GM23338 (cell line): Measurements from ENCODE around the gene ST8SIA3. TPM values are rescaled to one million over a fixed set of nuclear protein-coding genes. Genes with fewer than 3 reads are reported as not detected.

Source experiments
- ATAC-seq: fragments of 200-7000 bp; cut with Tn5 transposase; 3 replicates; pipeline ENCODE4 v1.9.1; 2020
- DNase-seq: peaks from one replicate; pipeline ENCODE4 v3.0.0-alpha.2; 2015; ENCODE audit warnings: low spot score
- H2AFZ ChIP-seq: fragments of 200-600 bp; sonication (generic); 2 replicates; pipeline ENCODE4 v1.8.0; 2016; ENCODE audit warnings: antibody characterized with exemption, mild to moderate bottlenecking, moderate library complexity
- H3F3A ChIP-seq: fragments of 200-600 bp; sonication (generic); replicated peaks from 2 replicates; pipeline ENCODE4 v1.8.0; 2017; ENCODE audit warnings: antibody characterized with exemption, mixed run types, low read depth
- H3K27ac ChIP-seq: fragments of 200-600 bp; sonication (generic); 2 replicates; pipeline ENCODE4 v1.6.1; 2016; ENCODE audit warnings: low read depth
- H3K27me3 ChIP-seq: fragments of 200-600 bp; sonication (generic); 2 replicates; pipeline ENCODE4 v1.8.0; 2016; ENCODE audit warnings: mild to moderate bottlenecking, mixed run types, moderate library complexity; ENCODE audit not compliant: insufficient read depth
- H3K36me3 ChIP-seq: fragments of 200-600 bp; sonication (generic); 2 replicates; pipeline ENCODE4 v1.8.0; 2016; ENCODE audit warnings: mild to moderate bottlenecking; ENCODE audit not compliant: insufficient read depth
- H3K4me1 ChIP-seq: fragments of 200-600 bp; sonication (generic); 2 replicates; pipeline ENCODE4 v1.8.0; 2016; ENCODE audit warnings: mild to moderate bottlenecking, moderate library complexity; ENCODE audit not compliant: insufficient read depth
- H3K4me2 ChIP-seq: fragments of 200-600 bp; sonication (generic); 2 replicates; pipeline ENCODE4 v1.7.1; 2017; ENCODE audit warnings: mixed run types
- H3K4me3 ChIP-seq: fragments of 200-600 bp; sonication (generic); 2 replicates; pipeline ENCODE4 v1.6.1; 2016; ENCODE audit warnings: mixed run types
- H3K79me2 ChIP-seq: fragments of 200-600 bp; sonication (generic); replicated peaks from 2 replicates; pipeline ENCODE4 v1.8.0; 2017; ENCODE audit warnings: mild to moderate bottlenecking; ENCODE audit not compliant: insufficient read depth
- H3K9me2 ChIP-seq: fragments of 200-600 bp; sonication (generic); 2 replicates; pipeline ENCODE4 v1.8.0; 2017; ENCODE audit not compliant: insufficient read depth
- H4K20me1 ChIP-seq: fragments of 200-600 bp; sonication (generic); replicated peaks from 2 replicates; pipeline ENCODE4 v1.8.0; 2017; ENCODE audit warnings: mild to moderate bottlenecking; ENCODE audit not compliant: insufficient read depth
- H3K27ac Mint-ChIP-seq: 2 replicates; pipeline ENCODE4 v1.8.0; 2020; ENCODE audit warnings: inconsistent platforms, mild to moderate bottlenecking, moderate library complexity, mixed read lengths
- H3K27me3 Mint-ChIP-seq: 3 replicates; pipeline ENCODE4 v1.8.0; 2022; ENCODE audit warnings: low read depth, mild to moderate bottlenecking, moderate library complexity, mixed read lengths, inconsistent platforms; ENCODE audit not compliant: insufficient read depth, poor library complexity
- H3K36me3 Mint-ChIP-seq: 3 replicates; pipeline ENCODE4 v1.8.0; 2021; ENCODE audit warnings: low read depth, mild to moderate bottlenecking, inconsistent platforms, moderate library complexity, mixed read lengths
- H3K4me1 Mint-ChIP-seq: 3 replicates; pipeline ENCODE4 v1.8.0; 2020; ENCODE audit warnings: mild to moderate bottlenecking, inconsistent platforms, mixed read lengths
- H3K4me3 Mint-ChIP-seq: 3 replicates; pipeline ENCODE4 v1.8.0; 2021; ENCODE audit warnings: moderate library complexity, mild to moderate bottlenecking, inconsistent platforms, mixed read lengths
- H3K9me3 Mint-ChIP-seq: 3 replicates; pipeline ENCODE4 v1.8.0; 2020; ENCODE audit warnings: moderate library complexity, mild to moderate bottlenecking, inconsistent platforms, mixed read lengths
- CREB1 ChIP-seq: fragments of 250-450 bp; sonication (Bioruptor Pico); IDR thresholded peaks from 2 replicates; pipeline ENCODE4 v1.5.0; 2020; ENCODE audit warnings: low read depth, mild to moderate bottlenecking, moderate library complexity
- CTCF ChIP-seq, 2 experiments: fragments of 200-600 bp in 1 of 2; sonication (generic) in 1 of 2; conservative IDR thresholded peaks; 2 replicates each; pipeline versions ENCODE4 v1.5.1 to v1.6.1; 2016 to 2017; ENCODE audit warnings: antibody characterized with exemption in 2 of 2, low read depth in 2 of 2, mild to moderate bottlenecking in 2 of 2, moderate library complexity in 1 of 2
- EZH2phosphoT487 ChIP-seq: fragments of 200-600 bp; sonication (generic); IDR thresholded peaks from one replicate; pipeline ENCODE4 v1.8.1; 2018; ENCODE audit warnings: antibody characterized with exemption; ENCODE audit not compliant: unreplicated experiment
- JUNB ChIP-seq: IDR thresholded peaks from one replicate; pipeline ENCODE4 v1.6.1; 2016; ENCODE audit warnings: antibody characterized with exemption; ENCODE audit not compliant: unreplicated experiment
- POLR2AphosphoS5 ChIP-seq: IDR thresholded peaks from 2 replicates; pipeline ENCODE4 v1.6.1; 2016; ENCODE audit warnings: antibody characterized with exemption, low read depth
- REST ChIP-seq: IDR thresholded peaks from one replicate; pipeline ENCODE4 v1.6.1; 2018; ENCODE audit warnings: antibody characterized with exemption; ENCODE audit not compliant: unreplicated experiment
- STAT1 ChIP-seq: IDR thresholded peaks from one replicate; pipeline ENCODE4 v1.6.1; 2016; ENCODE audit warnings: antibody characterized with exemption; ENCODE audit not compliant: unreplicated experiment
- ZNF114 ChIP-seq: fragments of 250-450 bp; sonication (Bioruptor Pico); IDR thresholded peaks from 2 replicates; pipeline ENCODE4 v1.5.0; 2020; ENCODE audit warnings: mild to moderate bottlenecking, moderate library complexity
- ZNF331 ChIP-seq: fragments of 250-450 bp; sonication (Bioruptor Pico); IDR thresholded peaks from 2 replicates; pipeline ENCODE4 v1.5.0; 2020; ENCODE audit warnings: low read depth, mild to moderate bottlenecking, moderate library complexity
- ZNF462 ChIP-seq: fragments of 250-450 bp; sonication (Bioruptor Pico); IDR thresholded peaks from 2 replicates; pipeline ENCODE4 v1.5.0; 2020; ENCODE audit warnings: mild to moderate bottlenecking, moderate library complexity
- polyA plus RNA-seq: library from polyadenylated mRNA; unstranded; fragments of >200 nt; fragmentation: Nextera tagmentation; extraction: Ambion mirVana; gene quantifications from 2 replicates; pipeline ENCODE4 v1.2.1, GENCODE V29; 2016
- total RNA-seq: library from RNA; depleted of rRNA; stranded (reverse); fragments of >200 nt; shearing (Covaris generic); gene quantifications from 2 replicates; pipeline ENCODE4 v1.2.3, GENCODE V29; 2014

The ST8SIA3 gene
- total and polyA plus RNA-seq, 2 experiments from 2014 or later, result 1.3 to 2.2 TPM

GRCh38 chr18:57329856-57330255 lies 22.5 kb upstream of the ST8SIA3 start:
- no peak overlapping the region for H3K27ac ChIP-seq
- TF ChIP-seq POLR2AphosphoS5, result no peak
- TF ChIP-seq CREB1, result no peak
- no peak for TF ChIP-seq ZNF114 (CRISPR knock-in tag)
- no peak for TF ChIP-seq STAT1
- no peak for TF ChIP-seq EZH2phosphoT487
- no peak for TF ChIP-seq REST
- TF ChIP-seq ZNF462, result no peak
- TF ChIP-seq ZNF331, result no peak
- TF ChIP-seq JUNB, result no peak
- TF ChIP-seq CTCF (conservative IDR thresholded peaks at IDR 0.05; ENCODE audit: low read depth in 2 of 2), result no peak
- no peak overlapping the region for H2AFZ ChIP-seq
- Mint-ChIP-seq H3K27me3 (peaks cover 1% of the 10 kb centered on the region), H3K9me3 (no peaks in the 10 kb centered on the region), H3K4me1 (peaks cover 8% of the 10 kb centered on the region; the same call in 2 of the 3 replicates), H3K36me3 (no peaks in the 10 kb centered on the region), H3K4me3 (no peak overlapping the region), H3K27ac (no peak overlapping the region)
- H3K36me3 ChIP-seq, result no peaks in the 10 kb centered on the region
- H3F3A ChIP-seq, result no peaks in the 10 kb centered on the region
- no peak for ATAC-seq
- H3K4me3 ChIP-seq, result no peak overlapping the region
- no peaks in the 10 kb centered on the region for H3K27me3 ChIP-seq
- DNase-seq, result no peak
- H3K9me2 ChIP-seq, result no peaks in the 10 kb centered on the region
- no peaks in the 10 kb centered on the region for H4K20me1 ChIP-seq
- H3K79me2 ChIP-seq, result no peaks in the 10 kb centered on the region
- H3K4me1 ChIP-seq, result no peaks in the 10 kb centered on the region
- no peak overlapping the region for H3K4me2 ChIP-seq
